Suprapubic skin (tissue), 4 donors: ENCODE measurements around the gene PDE4D. TPM values are rescaled to one million over a fixed set of nuclear protein-coding genes. Genes with fewer than 3 reads are reported as not detected.

Experiments
- DNase-seq, 2 donors: peaks; one replicate each; pipeline ENCODE4 v3.0.0-alpha.2; 2019; ENCODE audit warnings: low spot score in 2 of 2
- H3K27ac ChIP-seq: fragments of 200-600 bp; sonication (generic); one replicate; pipeline ENCODE4 v1.5.1; 2019
- H3K27me3 ChIP-seq: fragments of 200-600 bp; sonication (generic); one replicate; pipeline ENCODE4 v1.5.1; 2019
- H3K36me3 ChIP-seq: fragments of 200-600 bp; sonication (generic); one replicate; pipeline ENCODE4 v1.5.1; 2019
- H3K4me1 ChIP-seq: fragments of 200-600 bp; sonication (generic); one replicate; pipeline ENCODE4 v1.5.1; 2019
- H3K4me3 ChIP-seq: fragments of 200-600 bp; sonication (generic); one replicate; pipeline ENCODE4 v1.5.1; 2019; ENCODE audit warnings: mild to moderate bottlenecking
- H3K9me3 ChIP-seq: fragments of 200-600 bp; sonication (generic); one replicate; pipeline ENCODE4 v1.5.1; 2019
- CTCF ChIP-seq, 2 donors: fragments of 200-600 bp in 1 of 2; fragments of 450-650 bp in 1 of 2; sonication (generic) in 1 of 2; IDR thresholded peaks; one replicate each; pipeline ENCODE4 v1.5.1; 2016 to 2019; ENCODE audit warnings: antibody characterized with exemption in 2 of 2, mild to moderate bottlenecking in 1 of 2, moderate library complexity in 1 of 2
- EP300 ChIP-seq: sonication (generic); formaldehyde crosslinking; IDR thresholded peaks from one replicate; pipeline ENCODE4 v1.6.1; 2017; ENCODE audit warnings: antibody characterized with exemption
- POLR2A ChIP-seq, 2 donors: fragments of 450-650 bp; IDR thresholded peaks; one replicate each; pipeline ENCODE4 v1.6.1; 2017; ENCODE audit warnings: antibody characterized with exemption in 2 of 2, mild to moderate bottlenecking in 2 of 2, moderate library complexity in 2 of 2
- POLR2AphosphoS5 ChIP-seq, 3 donors: sonication (generic); formaldehyde crosslinking; IDR thresholded peaks; one replicate each; pipeline ENCODE4 v1.6.1; 2017; ENCODE audit warnings: antibody characterized with exemption in 3 of 3
- WGBS: methylation state at CpG from one replicate; pipeline ENCODE4 v1.1.5; 2018; 5-methylcytosine and 5-hydroxymethylcytosine counted together
- total RNA-seq, 4 donors: library from RNA; depleted of rRNA; stranded (reverse); fragments of >200 nt; gene quantifications; one replicate each; pipeline ENCODE4 v1.1.0, GENCODE V29; 2016

Gene PDE4D
- total RNA-seq, 4 donors from 2014 or later = 26.8 to 57.2 (median 29.9) TPM

- Histone ChIP-seq H3K27ac (no peak overlapping the region), H3K27me3 (no peaks in the 10 kb centered on the region), H3K9me3 (no peaks in the 10 kb centered on the region), H3K4me1 (peaks cover 20% of the 10 kb centered on the region), H3K36me3 (no peaks in the 10 kb centered on the region), H3K4me3 (no peak overlapping the region)
- TF ChIP-seq EP300 = no peak
- WGBS = 98% methylated on average over 2 of the region's 2 CpGs
- no peak for DNase-seq
These were observed 965.6 kb downstream of the PDE4D start for GRCh38 chr5:58927938-58928337.

- Histone ChIP-seq H3K9me3 (no peaks in the 10 kb centered on the region), H3K4me3 (no peak overlapping the region), H3K27ac (no peak overlapping the region), H3K27me3 (no peaks in the 10 kb centered on the region), H3K36me3 (no peaks in the 10 kb centered on the region), H3K4me1 (peaks cover 26% of the 10 kb centered on the region)
- TF ChIP-seq EP300 (no peak), CTCF (IDR thresholded peaks at IDR 0.05) (no peak), POLR2A (IDR thresholded peaks at IDR 0.05) (no peak), POLR2AphosphoS5 (IDR thresholded peaks at IDR 0.05) (no peak)
- WGBS = 84% methylated on average over 2 of the region's 2 CpGs
- no peak for DNase-seq
These were observed 966.3 kb downstream of the PDE4D start for GRCh38 chr5:58927181-58927580.

GRCh38 chr5:58926541-58926935 lies 967.0 kb downstream of the PDE4D start:
- H3K27me3 ChIP-seq = no peaks in the 10 kb centered on the region
- DNase-seq = no peak
- peaks cover 30% of the 10 kb centered on the region for H3K4me1 ChIP-seq
- WGBS = 28% methylated on average over 6 of the region's 6 CpGs
- no peak overlapping the region for H3K27ac ChIP-seq
- no peak overlapping the region for H3K4me3 ChIP-seq
- no peaks in the 10 kb centered on the region for H3K9me3 ChIP-seq
- no peaks in the 10 kb centered on the region for H3K36me3 ChIP-seq
- TF ChIP-seq EP300 (no peak), POLR2A (IDR thresholded peaks at IDR 0.05) (no peak), CTCF (IDR thresholded peaks at IDR 0.05) (no peak), POLR2AphosphoS5 (IDR thresholded peaks at IDR 0.05) (no peak)

GRCh38 chr5:58925627-58926540 lies 967.6 kb downstream of the PDE4D start:
- no peaks in the 10 kb centered on the region for H3K27me3 ChIP-seq
- peaks cover 36% of the 10 kb centered on the region for H3K4me1 ChIP-seq
- no peak overlapping the region for H3K4me3 ChIP-seq
- no peaks in the 10 kb centered on the region for H3K36me3 ChIP-seq
- no peak overlapping the region for H3K27ac ChIP-seq
- H3K9me3 ChIP-seq = no peaks in the 10 kb centered on the region
- WGBS = 46% methylated on average over 5 of the region's 5 CpGs
- no peak for DNase-seq
- TF ChIP-seq POLR2AphosphoS5 (IDR thresholded peaks at IDR 0.05) (no peak), CTCF (IDR thresholded peaks at IDR 0.05) (no peak), EP300 (no peak), POLR2A (IDR thresholded peaks at IDR 0.05) (no peak)

- H3K4me1 ChIP-seq = peaks cover 37% of the 10 kb centered on the region
- 82% methylated on average over 5 of the region's 5 CpGs for WGBS
- H3K27me3 ChIP-seq = no peaks in the 10 kb centered on the region
- TF ChIP-seq POLR2AphosphoS5 (IDR thresholded peaks at IDR 0.05) (no peak), CTCF (IDR thresholded peaks at IDR 0.05) (no peak), POLR2A (IDR thresholded peaks at IDR 0.05) (no peak), EP300 (no peak)
- no peaks in the 10 kb centered on the region for H3K9me3 ChIP-seq
- no peak overlapping the region for H3K4me3 ChIP-seq
- H3K36me3 ChIP-seq = no peaks in the 10 kb centered on the region
- no peak for DNase-seq
- no peak overlapping the region for H3K27ac ChIP-seq
These were observed 969.2 kb downstream of the PDE4D start for GRCh38 chr5:58924306-58924705.
